H9 (cell line): Measurements from ENCODE around the gene CNBP. TPM values are rescaled to one million over a fixed set of nuclear protein-coding genes. Genes with fewer than 3 reads are reported as not detected.

Experiments used
- DNase-seq: peaks from one replicate; pipeline ENCODE4 v3.0.0-alpha.2; 2017
- H2AFZ ChIP-seq: one replicate; pipeline ENCODE4 v1.6.1; 2013; ENCODE audit warnings: mild to moderate bottlenecking, low read length, control low read depth, moderate library complexity
- H2AK5ac ChIP-seq: 2 replicates; pipeline ENCODE4 v1.6.1; 2013; ENCODE audit warnings: low read length, control low read depth, mixed read lengths; ENCODE audit not compliant: insufficient read length
- H2BK120ac ChIP-seq: one replicate; pipeline ENCODE4 v1.6.1; 2013; ENCODE audit warnings: low read depth, mild to moderate bottlenecking, low read length, control low read depth, inconsistent platforms; ENCODE audit not compliant: poor library complexity, severe bottlenecking
- H2BK12ac ChIP-seq: 2 replicates; pipeline ENCODE4 v1.6.1; 2013; ENCODE audit warnings: low read length, control low read depth, mixed read lengths, low read depth; ENCODE audit not compliant: insufficient read length
- H2BK15ac ChIP-seq: 2 replicates; pipeline ENCODE4 v1.6.1; 2013; ENCODE audit warnings: low read depth, low read length, control low read depth
- H2BK20ac ChIP-seq: one replicate; pipeline ENCODE4 v1.6.1; 2013; ENCODE audit warnings: low read depth, mild to moderate bottlenecking, low read length, control low read depth, inconsistent platforms; ENCODE audit not compliant: poor library complexity, severe bottlenecking
- H2BK5ac ChIP-seq: 2 replicates; pipeline ENCODE4 v1.6.1; 2013; ENCODE audit warnings: low read length, control low read depth, mixed read lengths; ENCODE audit not compliant: insufficient read length
- H3K14ac ChIP-seq: 2 replicates; pipeline ENCODE4 v1.6.1; 2013; ENCODE audit warnings: low read length, control low read depth; ENCODE audit not compliant: insufficient read depth
- H3K18ac ChIP-seq: 2 replicates; pipeline ENCODE4 v1.6.1; 2013; ENCODE audit warnings: low read depth, mild to moderate bottlenecking, mixed read lengths, low read length, control low read depth; ENCODE audit not compliant: insufficient read length
- H3K23ac ChIP-seq: 2 replicates; pipeline ENCODE4 v1.6.1; 2013; ENCODE audit warnings: low read length, control low read depth, mixed read lengths, low read depth; ENCODE audit not compliant: insufficient read length
- H3K23me2 ChIP-seq: 2 replicates; pipeline ENCODE4 v1.6.1; 2013; ENCODE audit warnings: low read depth, mild to moderate bottlenecking, mixed read lengths, low read length, control low read depth; ENCODE audit not compliant: insufficient read length, poor library complexity, severe bottlenecking
- H3K27ac ChIP-seq: 2 replicates; pipeline ENCODE4 v1.5.1; 2013; ENCODE audit warnings: low read length, control low read depth, mixed read lengths, low read depth; ENCODE audit not compliant: insufficient read length
- H3K27me3 ChIP-seq: 2 replicates; pipeline ENCODE4 v1.6.1; 2013; ENCODE audit warnings: low read length, control low read depth, inconsistent platforms; ENCODE audit not compliant: insufficient read depth
- H3K4ac ChIP-seq: 2 replicates; pipeline ENCODE4 v1.6.1; 2013; ENCODE audit warnings: low read depth, mild to moderate bottlenecking, control low read depth, inconsistent platforms, low read length, moderate library complexity
- H3K4me1 ChIP-seq: 2 replicates; pipeline ENCODE4 v1.6.1; 2013; ENCODE audit warnings: low read length, control low read depth, inconsistent platforms; ENCODE audit not compliant: insufficient read depth
- H3K4me2 ChIP-seq: 2 replicates; pipeline ENCODE4 v1.6.1; 2013; ENCODE audit warnings: low read length, control low read depth, mixed read lengths; ENCODE audit not compliant: insufficient read length, insufficient read depth
- H3K56ac ChIP-seq: 2 replicates; pipeline ENCODE4 v1.6.1; 2013; ENCODE audit warnings: low read depth, mild to moderate bottlenecking, mixed read lengths, low read length, control low read depth; ENCODE audit not compliant: insufficient read length
- H3K79me1 ChIP-seq: 2 replicates; pipeline ENCODE4 v1.6.1; 2013; ENCODE audit warnings: low read depth, mild to moderate bottlenecking, moderate library complexity, low read length, control low read depth, inconsistent platforms; ENCODE audit not compliant: insufficient read depth, poor library complexity, severe bottlenecking
- H3K79me2 ChIP-seq: 2 replicates; pipeline ENCODE4 v1.6.1; 2013; ENCODE audit warnings: low read length, control low read depth, inconsistent platforms; ENCODE audit not compliant: insufficient read depth
- H3K9ac ChIP-seq: 2 replicates; pipeline ENCODE4 v1.6.1; 2013; ENCODE audit warnings: low read length, control low read depth, mixed read lengths; ENCODE audit not compliant: insufficient read length; ENCODE audit errors: extremely low read depth
- H3K9me3 ChIP-seq: one replicate; pipeline ENCODE4 v1.6.1; 2013; ENCODE audit warnings: low read depth, low read length, inconsistent platforms; ENCODE audit not compliant: control insufficient read depth
- H3T11ph ChIP-seq: one replicate; pipeline ENCODE4 v1.6.1; 2013; ENCODE audit warnings: mild to moderate bottlenecking, low read length, control low read depth, inconsistent platforms
- H4K20me1 ChIP-seq: one replicate; pipeline ENCODE4 v1.6.1; 2013; ENCODE audit not compliant: control insufficient read depth, insufficient read length, insufficient read depth
- H4K5ac ChIP-seq: 2 replicates; pipeline ENCODE4 v1.6.1; 2013; ENCODE audit warnings: low read depth, mild to moderate bottlenecking, mixed read lengths, low read length, control low read depth; ENCODE audit not compliant: insufficient read length
- H4K8ac ChIP-seq: replicated peaks from 2 replicates; pipeline ENCODE4 v1.6.1; 2013; ENCODE audit warnings: low read length, control low read depth, mixed read lengths, low read depth; ENCODE audit not compliant: insufficient read length
- H4K91ac ChIP-seq: 2 replicates; pipeline ENCODE4 v1.6.1; 2013; ENCODE audit warnings: low read depth, mild to moderate bottlenecking, moderate library complexity, mixed read lengths, low read length, control low read depth; ENCODE audit not compliant: insufficient read length
- H3K27ac Mint-ChIP-seq, 3 experiments: 2 replicates in 2 of 3; 3 replicates in 1 of 3; pipeline ENCODE4 v1.8.0; 2020 to 2021; ENCODE audit warnings: mixed read lengths in 3 of 3, mild to moderate bottlenecking in 1 of 3, moderate library complexity in 1 of 3
- H3K27me3 Mint-ChIP-seq: 2 replicates; pipeline ENCODE4 v1.8.0; 2021; ENCODE audit warnings: low read depth, mild to moderate bottlenecking, moderate library complexity, mixed read lengths
- H3K36me3 Mint-ChIP-seq, 3 experiments: 2 replicates in 2 of 3; 3 replicates in 1 of 3; pipeline ENCODE4 v1.8.0; 2020 to 2021; ENCODE audit warnings: low read depth in 3 of 3, mixed read lengths in 3 of 3; ENCODE audit not compliant: insufficient read depth in 1 of 3
- H3K4me1 Mint-ChIP-seq, 2 experiments: 2 replicates each; pipeline ENCODE4 v1.8.0; 2020; ENCODE audit warnings: mixed read lengths in 2 of 2
- H3K4me3 Mint-ChIP-seq, 2 experiments: 2 replicates in 1 of 2; 3 replicates in 1 of 2; pipeline ENCODE4 v1.8.0; 2020 to 2021; ENCODE audit warnings: mild to moderate bottlenecking in 2 of 2, mixed read lengths in 2 of 2, moderate library complexity in 1 of 2
- H3K9me3 Mint-ChIP-seq, 2 experiments: 2 replicates in 1 of 2; 3 replicates in 1 of 2; pipeline ENCODE4 v1.8.0; 2020; ENCODE audit warnings: mild to moderate bottlenecking in 2 of 2, mixed read lengths in 2 of 2, moderate library complexity in 1 of 2
- WGBS: extraction: QIAGEN DNeasy Blood & Tissue Kit; methylation state at CpG from one replicate; pipeline ENCODE4 v1.1.7; 2013; ENCODE audit warnings: missing lambda C conversion rate, low lambda C conversion rate, mixed read lengths; ENCODE audit not compliant: insufficient read length; ENCODE audit errors: extremely low coverage; 5-methylcytosine and 5-hydroxymethylcytosine counted together
- total RNA-seq: library from RNA; stranded (reverse); gene quantifications from 2 replicates; pipeline ENCODE4 v1.2.1, GENCODE V29; 2021
- TF ChIP-seq, protein P1 (sequence below): fragments of 200-600 bp; sonication (generic); conservative IDR thresholded peaks from 3 replicates; pipeline ENCODE4 v1.8.0; 2021; ENCODE audit warnings: antibody characterized with exemption, mild to moderate bottlenecking

The CNBP gene
- total RNA-seq, 1 experiment from 2014 or later, result 433 TPM

DNA sequence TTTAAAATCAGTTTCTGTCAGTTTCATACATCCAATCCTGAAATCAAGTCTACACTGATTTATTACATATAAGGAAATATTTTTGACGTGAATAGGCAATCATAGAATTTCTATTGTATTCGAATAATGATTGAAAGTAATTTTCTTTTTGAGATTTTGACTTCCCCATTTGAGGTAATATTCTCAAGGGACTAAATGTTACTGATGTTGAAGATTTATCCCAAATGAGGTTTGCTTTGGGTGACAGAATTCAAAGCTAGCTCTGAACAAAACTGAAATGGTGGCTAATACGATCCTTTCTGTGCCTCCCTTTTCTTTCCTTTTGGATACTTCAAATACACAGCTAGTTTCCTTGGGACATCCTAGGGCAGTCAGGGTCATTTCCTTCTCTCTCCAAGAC, 12.9 kb upstream of the CNBP start:
- no peak overlapping the region for H2BK12ac ChIP-seq
- H3K27ac ChIP-seq, result no peak overlapping the region
- no peaks in the 10 kb centered on the region for H3K23me2 ChIP-seq
- H2BK15ac ChIP-seq, result no peak overlapping the region
- no CpG with 5 or more reads among the region's 3 CpGs for WGBS
- no peak overlapping the region for H3K18ac ChIP-seq
- Mint-ChIP-seq H3K36me3 (no peaks in the 10 kb centered on the region), H3K27ac (no peak overlapping the region), H3K9me3 (no peaks in the 10 kb centered on the region), H3K27me3 (no peaks in the 10 kb centered on the region; the same call in 1 of the 2 replicates), H3K4me3 (no peak overlapping the region), H3K4me1 (no peaks in the 10 kb centered on the region)
- no peak overlapping the region for H2BK20ac ChIP-seq
- H2BK5ac ChIP-seq, result no peak overlapping the region
- H3K9me3 ChIP-seq, result no peaks in the 10 kb centered on the region
- H2AK5ac ChIP-seq, result no peak overlapping the region
- TF ChIP-seq, protein P1, sequence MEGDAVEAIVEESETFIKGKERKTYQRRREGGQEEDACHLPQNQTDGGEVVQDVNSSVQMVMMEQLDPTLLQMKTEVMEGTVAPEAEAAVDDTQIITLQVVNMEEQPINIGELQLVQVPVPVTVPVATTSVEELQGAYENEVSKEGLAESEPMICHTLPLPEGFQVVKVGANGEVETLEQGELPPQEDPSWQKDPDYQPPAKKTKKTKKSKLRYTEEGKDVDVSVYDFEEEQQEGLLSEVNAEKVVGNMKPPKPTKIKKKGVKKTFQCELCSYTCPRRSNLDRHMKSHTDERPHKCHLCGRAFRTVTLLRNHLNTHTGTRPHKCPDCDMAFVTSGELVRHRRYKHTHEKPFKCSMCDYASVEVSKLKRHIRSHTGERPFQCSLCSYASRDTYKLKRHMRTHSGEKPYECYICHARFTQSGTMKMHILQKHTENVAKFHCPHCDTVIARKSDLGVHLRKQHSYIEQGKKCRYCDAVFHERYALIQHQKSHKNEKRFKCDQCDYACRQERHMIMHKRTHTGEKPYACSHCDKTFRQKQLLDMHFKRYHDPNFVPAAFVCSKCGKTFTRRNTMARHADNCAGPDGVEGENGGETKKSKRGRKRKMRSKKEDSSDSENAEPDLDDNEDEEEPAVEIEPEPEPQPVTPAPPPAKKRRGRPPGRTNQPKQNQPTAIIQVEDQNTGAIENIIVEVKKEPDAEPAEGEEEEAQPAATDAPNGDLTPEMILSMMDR, result no peak
- no peak overlapping the region for H3K4ac ChIP-seq
- H3K9ac ChIP-seq, result no peak overlapping the region
- H2BK120ac ChIP-seq, result no peak overlapping the region
- no peak overlapping the region for H4K8ac ChIP-seq
- H3K56ac ChIP-seq, result no peak overlapping the region
- no peak overlapping the region for H3K14ac ChIP-seq
- H3K27me3 ChIP-seq, result no peaks in the 10 kb centered on the region
- no peak overlapping the region for H2AFZ ChIP-seq
- H3K79me2 ChIP-seq, result no peaks in the 10 kb centered on the region
- no peaks in the 10 kb centered on the region for H3K79me1 ChIP-seq
- DNase-seq, result no peak
- H4K91ac ChIP-seq, result no peak overlapping the region
- no peak overlapping the region for H4K5ac ChIP-seq
- no peaks in the 10 kb centered on the region for H4K20me1 ChIP-seq
- no peak overlapping the region for H3K23ac ChIP-seq
- no peak overlapping the region for H3K4me2 ChIP-seq
- no peaks in the 10 kb centered on the region for H3K4me1 ChIP-seq
- H3T11ph ChIP-seq, result no peak overlapping the region
